GM04504 (cell line): Measurements from ENCODE around the gene TRIM41.
"Not testable (repeated sequence)": the region's sequence is repeated elsewhere in the genome, so short reads cannot be mapped to it uniquely, and the experiment has no call there.

Source experiments
- DNase-seq: peaks from one replicate; pipeline ENCODE4 v3.0.0-alpha.2; 2012; ENCODE audit warnings: low read depth

Gene TRIM41

GRCh38 chr5:181255836-181256578, 32.9 kb downstream of the TRIM41 start:
- no peak for DNase-seq

DNA sequence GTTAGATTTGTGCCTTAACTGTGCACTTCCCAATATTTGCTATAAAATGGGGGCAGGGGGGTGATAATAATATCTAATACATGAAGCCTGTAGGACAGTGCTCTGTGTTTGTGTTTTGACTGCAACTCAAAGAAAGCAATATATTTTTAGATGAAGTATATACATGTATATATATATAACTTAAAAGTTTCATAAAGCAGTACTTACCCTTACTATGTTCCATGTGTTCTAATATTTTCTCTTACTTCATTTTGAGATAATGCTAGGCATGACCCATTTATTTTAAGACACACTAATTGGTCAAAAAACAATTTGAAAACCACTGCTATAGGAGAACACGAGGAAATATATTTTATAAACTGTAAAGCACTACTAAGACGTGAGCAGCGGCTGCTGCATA, 35.5 kb downstream of the TRIM41 start:
- no peak for DNase-seq

DNA sequence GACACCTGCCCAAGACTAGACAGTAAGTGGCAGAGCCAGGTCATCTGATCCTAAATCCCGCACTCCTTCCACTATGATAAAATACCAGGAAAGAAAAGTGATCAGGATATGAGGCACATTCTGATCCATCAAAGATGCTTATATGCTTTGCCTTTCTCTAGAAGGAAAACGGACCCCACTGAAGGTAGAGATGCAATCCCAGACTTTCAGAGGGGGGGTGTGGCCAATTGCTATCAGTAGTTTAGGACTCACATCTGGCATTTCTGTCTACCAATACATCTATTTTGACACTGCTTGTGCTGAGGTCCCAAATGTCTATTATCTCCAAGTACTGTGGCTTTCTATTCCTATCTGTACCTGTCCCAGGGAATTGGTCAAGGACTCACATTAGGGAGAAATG, 36.2 kb downstream of the TRIM41 start:
- no peak for DNase-seq

DNA sequence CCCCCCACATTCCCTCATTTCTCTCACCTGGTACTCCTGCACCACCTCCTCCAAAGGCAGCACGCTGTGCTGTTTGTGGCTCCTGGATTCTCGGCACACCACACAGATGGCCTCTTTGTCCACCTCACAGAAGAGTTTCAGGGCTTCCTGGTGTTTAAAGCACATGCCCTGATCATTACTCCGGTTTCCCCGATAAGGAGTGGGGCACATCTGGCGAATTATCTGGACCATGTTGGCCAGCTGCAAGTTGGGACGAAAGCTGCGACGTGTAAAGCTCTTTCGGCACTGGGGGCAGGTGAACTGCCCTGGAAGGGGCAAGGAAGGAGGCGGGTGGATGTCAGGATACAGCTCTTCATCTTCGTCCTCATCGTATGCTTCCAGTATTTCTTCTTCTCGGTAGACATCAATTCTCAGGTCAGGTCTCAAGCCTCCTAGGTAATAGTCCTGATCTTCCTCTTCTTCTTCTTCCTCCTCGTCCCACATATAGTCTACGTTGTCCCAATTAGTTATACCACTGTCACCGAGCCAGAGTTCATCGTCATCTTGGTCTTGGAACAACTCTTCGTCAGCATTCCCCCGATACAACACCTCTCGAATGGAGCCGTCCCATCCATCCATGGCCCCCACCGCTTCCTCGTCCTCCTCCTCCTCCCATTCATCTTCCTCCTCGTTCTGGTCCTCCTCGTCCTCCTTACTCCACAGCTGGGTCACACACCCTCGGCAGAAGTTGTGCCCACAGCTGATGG, 37.1 kb downstream of the TRIM41 start:
- DNase-seq: no peak

- peak; percentile 77 for DNase-seq
Observed at GRCh38 chr5:181260720-181261319, 37.7 kb downstream of the TRIM41 start, which contains the start of gene TRIM52. Gene TRIM52 (minus strand): TSS chr5:181261143. CDS start chr5:181260813, 330 bp downstream.

DNA sequence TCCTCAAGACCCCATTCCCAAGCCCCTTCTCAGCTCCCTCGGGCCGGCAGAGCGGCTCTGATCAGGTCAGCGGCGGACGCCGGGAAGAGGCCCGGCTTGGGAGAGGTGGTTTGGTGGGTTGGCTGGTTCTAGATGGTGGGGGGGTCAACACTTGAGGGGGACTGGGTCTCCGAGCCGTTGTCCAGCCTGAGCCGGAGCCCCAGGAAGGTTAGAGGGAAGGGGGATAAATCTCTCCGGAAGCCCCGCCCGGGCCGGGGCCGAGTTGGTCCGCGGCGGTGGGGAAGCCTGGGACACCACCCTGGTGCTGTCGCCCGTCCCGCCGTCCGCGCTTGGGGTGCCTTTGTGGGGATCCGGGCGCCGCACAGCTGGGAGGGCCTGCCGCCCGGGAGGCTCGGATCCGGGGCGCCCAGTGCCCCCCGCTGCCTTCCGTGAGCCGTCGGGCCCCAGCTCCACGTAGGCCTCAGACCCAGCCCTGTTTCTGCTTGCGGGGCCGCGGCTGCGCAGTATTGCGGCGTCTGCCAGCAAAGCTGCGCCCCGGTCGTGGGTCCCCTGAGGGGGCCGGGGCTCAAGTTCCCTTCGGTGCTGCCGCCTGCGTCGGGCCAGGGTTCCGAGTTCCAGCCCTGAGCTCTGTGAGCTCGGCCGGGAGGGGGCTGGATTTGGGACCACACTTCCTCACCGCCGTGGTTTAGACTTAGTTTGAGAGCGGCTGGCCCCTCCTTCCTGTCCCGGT, 38.4 kb downstream of the TRIM41 start:
- peak; percentile 52 for DNase-seq

- no peak for DNase-seq
Observed at GRCh38 chr5:181263633-181264032, 40.6 kb downstream of the TRIM41 start.

GRCh38 chr5:181265092-181265671, 42.1 kb downstream of the TRIM41 start:
- DNase-seq: no peak

DNA sequence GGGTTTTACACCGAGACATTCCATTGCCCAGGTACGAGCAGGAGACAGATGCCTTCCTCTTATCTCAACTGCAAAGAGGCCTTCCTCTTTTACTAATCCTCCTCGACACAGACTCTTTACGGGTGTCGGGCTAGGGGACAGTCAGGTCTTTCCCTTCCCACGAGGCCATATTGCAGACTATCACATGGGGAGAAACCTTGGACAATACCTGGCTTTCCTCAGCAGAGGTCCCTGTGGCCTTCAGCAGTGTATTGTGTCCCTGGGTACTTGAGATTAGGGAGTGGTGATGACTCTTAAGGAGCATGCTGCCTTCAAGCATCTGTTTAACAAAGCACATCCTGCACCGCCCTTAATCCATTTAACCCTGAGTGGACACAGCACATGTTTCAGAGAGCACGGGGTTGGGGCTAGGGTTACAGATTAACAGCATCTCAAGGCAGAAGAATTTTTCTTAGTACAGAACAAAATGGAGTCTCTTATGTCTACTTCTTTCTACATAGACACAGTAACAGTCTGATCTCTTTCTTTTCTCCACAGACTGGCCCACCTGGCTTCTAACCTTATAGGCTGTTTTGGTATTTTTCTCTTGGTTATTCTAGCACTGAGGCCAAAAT, 44.3 kb downstream of the TRIM41 start:
- DNase-seq: not testable (repeated sequence)

DNA sequence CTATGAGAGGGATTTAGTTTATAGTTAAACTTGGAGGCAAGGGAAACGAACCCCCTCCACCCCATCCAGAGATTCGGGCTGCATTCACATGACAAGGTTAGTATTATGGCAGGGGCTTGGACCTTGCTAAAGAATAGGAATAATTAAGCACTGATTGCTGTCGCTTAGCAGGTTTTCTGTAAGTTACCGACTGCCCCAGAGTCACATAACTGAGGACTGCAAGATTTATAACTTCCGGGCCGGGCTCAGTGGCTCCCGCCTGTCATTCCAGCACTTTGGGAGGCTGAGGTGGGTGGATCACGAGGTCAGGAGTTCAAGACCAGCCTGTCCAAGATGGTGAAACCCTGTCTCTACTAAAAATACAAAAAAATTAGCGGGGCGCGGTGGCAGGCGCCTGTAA, 44.8 kb downstream of the TRIM41 start:
- not testable (repeated sequence) for DNase-seq

- no peak for DNase-seq
Observed at GRCh38 chr5:181271081-181271480, 48.0 kb downstream of the TRIM41 start.

GRCh38 chr5:181273433-181273744, 50.3 kb downstream of the TRIM41 start:
- not testable (repeated sequence) for DNase-seq

- DNase-seq: no peak
Observed at GRCh38 chr5:181280251-181280762, 57.2 kb downstream of the TRIM41 start.

DNA sequence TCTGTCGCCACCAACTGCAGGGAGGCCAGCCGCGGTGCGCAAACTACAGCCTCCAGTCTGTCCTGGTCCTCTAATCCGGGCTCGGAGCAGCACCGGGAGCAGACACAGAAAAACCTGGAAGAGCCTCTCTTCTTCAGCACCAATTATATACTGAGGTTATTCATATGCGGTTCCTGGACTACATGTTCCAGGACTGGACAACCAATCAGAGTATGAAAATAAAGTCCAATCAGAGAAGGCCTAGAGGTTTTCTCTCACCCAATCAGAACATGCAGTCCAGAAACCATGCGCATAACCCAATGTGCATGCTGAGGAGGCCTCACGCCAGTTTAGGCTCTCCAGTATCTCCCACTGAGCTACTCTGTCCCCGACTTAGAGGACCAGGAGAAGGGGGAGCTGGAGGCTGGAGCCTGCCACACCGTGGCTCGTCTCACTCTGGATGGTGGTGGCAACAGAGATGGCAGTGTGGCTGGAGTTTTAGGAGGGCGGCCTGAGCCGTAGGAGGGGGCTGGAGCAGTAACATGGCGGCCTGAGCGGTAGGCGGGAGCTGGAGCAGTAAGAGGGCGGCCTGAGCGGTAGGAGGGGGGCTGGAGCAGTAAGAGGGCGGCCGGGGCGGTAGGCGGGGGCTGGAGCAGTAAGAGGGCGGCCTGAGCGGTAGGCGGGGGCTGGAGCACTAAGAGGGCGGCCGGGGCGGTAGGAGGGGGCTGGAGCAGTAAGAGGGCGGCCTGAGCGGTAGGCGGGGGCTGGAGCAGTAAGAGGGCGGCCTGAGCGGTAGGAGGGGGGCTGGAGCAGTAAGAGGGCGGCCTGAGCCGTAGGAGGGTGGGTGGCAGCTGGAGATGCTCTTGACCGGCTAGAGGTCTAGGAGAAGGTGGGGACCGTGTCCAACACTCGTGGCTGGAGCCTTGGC, 58.2 kb downstream of the TRIM41 start:
- no peak for DNase-seq

- no peak for DNase-seq
Observed at GRCh38 chr5:181281984-181282316, 58.9 kb downstream of the TRIM41 start.

GRCh38 chr5:181282415-181282814, 59.3 kb downstream of the TRIM41 start:
- not testable (repeated sequence) for DNase-seq

DNA sequence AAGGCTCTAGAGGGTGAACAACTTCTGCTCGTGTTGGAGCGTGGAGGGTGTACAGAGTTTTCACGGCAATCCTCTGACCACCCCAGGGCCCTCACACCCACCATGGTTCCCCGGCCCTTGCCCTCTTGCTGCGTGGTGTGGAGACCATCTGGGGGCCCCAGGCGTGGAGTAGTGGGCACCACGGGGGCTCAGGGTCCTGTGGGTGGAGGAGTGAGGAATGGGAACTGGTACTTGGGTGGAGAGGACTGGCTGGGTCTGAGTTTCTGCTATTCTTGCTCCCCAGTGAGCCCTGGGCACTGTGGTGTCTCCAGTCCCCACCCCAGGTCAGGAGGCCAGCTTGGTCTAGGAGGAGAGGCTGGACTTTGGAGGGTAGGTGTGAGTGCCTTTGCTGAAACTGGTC, 59.8 kb downstream of the TRIM41 start:
- no peak for DNase-seq

DNA sequence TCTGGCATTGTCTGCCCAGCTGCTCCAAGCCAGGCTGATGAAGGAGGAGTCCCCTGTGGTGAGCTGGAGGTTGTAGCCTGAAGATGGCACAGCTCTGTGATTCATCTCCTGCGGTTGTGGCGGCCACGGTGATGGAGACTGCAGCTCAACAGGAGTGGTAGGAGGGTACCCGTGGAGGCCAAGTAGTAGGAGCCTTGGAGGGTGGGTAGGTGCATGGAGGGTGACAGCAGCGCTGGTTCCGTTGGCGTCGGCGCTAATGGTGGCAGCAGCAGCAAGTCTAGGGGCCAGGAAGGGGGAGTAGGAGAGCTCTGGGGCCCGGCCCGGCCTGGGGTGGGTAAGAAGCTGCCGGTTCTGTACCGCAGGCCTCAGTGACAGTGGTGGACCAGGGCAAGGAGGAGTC, 60.3 kb downstream of the TRIM41 start:
- DNase-seq: no peak

- not testable (repeated sequence) for DNase-seq
Observed at GRCh38 chr5:181283841-181284755, 61.0 kb downstream of the TRIM41 start.
